C4-2B (cell line): ENCODE results near the gene GJD2.

ENCODE experiments used
- ZFX ChIP-seq: fragments of 450-650 bp; IDR thresholded peaks from 2 replicates; pipeline ENCODE4 v1.6.1; 2017
- TF ChIP-seq, protein P1 (sequence below): fragments of 450-650 bp; conservative IDR thresholded peaks from 2 replicates; pipeline ENCODE4 v1.5.1; 2017; ENCODE audit warnings: mild to moderate bottlenecking

DNA sequence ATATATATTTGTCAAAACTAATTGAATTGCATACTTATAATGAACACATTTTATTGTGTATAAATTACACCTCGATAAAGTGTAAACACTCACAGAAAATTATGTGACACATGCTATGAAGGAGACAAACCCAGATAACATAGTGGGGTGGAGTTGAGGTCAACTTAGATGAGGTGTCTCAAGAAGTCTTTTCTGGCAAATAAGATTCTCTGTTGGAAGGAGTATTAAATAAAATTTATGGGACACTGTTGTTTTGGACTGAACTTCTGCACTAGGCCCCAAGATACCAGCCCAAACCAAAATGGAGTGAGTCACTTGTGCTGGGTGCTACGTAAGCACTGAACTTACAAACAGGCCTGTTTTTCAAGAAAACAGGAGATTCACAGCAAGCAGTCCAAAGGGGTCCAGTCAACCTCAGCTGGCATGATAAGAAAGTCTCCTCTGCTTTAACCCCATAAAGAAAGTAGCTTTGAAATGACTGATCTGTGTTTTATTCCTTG lies 21.9 kb upstream of the GJD2 start:
- TF ChIP-seq, protein P1, sequence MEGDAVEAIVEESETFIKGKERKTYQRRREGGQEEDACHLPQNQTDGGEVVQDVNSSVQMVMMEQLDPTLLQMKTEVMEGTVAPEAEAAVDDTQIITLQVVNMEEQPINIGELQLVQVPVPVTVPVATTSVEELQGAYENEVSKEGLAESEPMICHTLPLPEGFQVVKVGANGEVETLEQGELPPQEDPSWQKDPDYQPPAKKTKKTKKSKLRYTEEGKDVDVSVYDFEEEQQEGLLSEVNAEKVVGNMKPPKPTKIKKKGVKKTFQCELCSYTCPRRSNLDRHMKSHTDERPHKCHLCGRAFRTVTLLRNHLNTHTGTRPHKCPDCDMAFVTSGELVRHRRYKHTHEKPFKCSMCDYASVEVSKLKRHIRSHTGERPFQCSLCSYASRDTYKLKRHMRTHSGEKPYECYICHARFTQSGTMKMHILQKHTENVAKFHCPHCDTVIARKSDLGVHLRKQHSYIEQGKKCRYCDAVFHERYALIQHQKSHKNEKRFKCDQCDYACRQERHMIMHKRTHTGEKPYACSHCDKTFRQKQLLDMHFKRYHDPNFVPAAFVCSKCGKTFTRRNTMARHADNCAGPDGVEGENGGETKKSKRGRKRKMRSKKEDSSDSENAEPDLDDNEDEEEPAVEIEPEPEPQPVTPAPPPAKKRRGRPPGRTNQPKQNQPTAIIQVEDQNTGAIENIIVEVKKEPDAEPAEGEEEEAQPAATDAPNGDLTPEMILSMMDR = no peak
- TF ChIP-seq ZFX = no peak
